Osteoblast (primary cell): ENCODE data around the gene SLC13A5. TPM values are rescaled to one million over a fixed set of nuclear protein-coding genes. Genes with fewer than 3 reads are reported as not detected.

Experiments
- DNase-seq: peaks from one replicate; pipeline ENCODE4 v3.0.0; 2011; ENCODE audit warnings: low spot score, mixed read lengths; ENCODE audit not compliant: insufficient read length; ENCODE audit errors: missing footprints
- H2AFZ ChIP-seq: 2 replicates; pipeline ENCODE4 v1.6.0; 2011; ENCODE audit warnings: mild to moderate bottlenecking, low read length
- H3K27ac ChIP-seq: 2 replicates; pipeline ENCODE4 v1.5.1; 2011; ENCODE audit warnings: mild to moderate bottlenecking, low read depth, low read length, moderate library complexity
- H3K27me3 ChIP-seq: 2 replicates; pipeline ENCODE4 v1.6.0; 2012; ENCODE audit warnings: mild to moderate bottlenecking, control low read depth, inconsistent platforms, low read length, moderate library complexity; ENCODE audit not compliant: insufficient read depth
- H3K36me3 ChIP-seq: 2 replicates; pipeline ENCODE4 v1.5.1; 2011; ENCODE audit warnings: mild to moderate bottlenecking, low read length, control low read depth, moderate library complexity; ENCODE audit not compliant: insufficient read depth
- H3K4me1 ChIP-seq: 2 replicates; pipeline ENCODE4 v1.5.1; 2011; ENCODE audit warnings: mild to moderate bottlenecking, low read length, control low read depth, moderate library complexity; ENCODE audit not compliant: insufficient read depth
- H3K4me2 ChIP-seq: 2 replicates; pipeline ENCODE4 v1.6.0; 2011; ENCODE audit warnings: mild to moderate bottlenecking, low read length; ENCODE audit not compliant: insufficient read depth
- H3K4me3 ChIP-seq: fragments of 200-600 bp; sonication (generic); 3 replicates; pipeline ENCODE4 v1.5.1; 2012; ENCODE audit warnings: mild to moderate bottlenecking, low read length, inconsistent platforms; ENCODE audit not compliant: insufficient read depth
- H3K79me2 ChIP-seq: 2 replicates; pipeline ENCODE4 v1.6.0; 2012; ENCODE audit warnings: mild to moderate bottlenecking, low read length, control low read depth, inconsistent platforms; ENCODE audit not compliant: insufficient read depth
- H3K9me3 ChIP-seq: 2 replicates; pipeline ENCODE4 v1.5.1; 2011; ENCODE audit warnings: low read depth, low read length, control low read depth
- H4K20me1 ChIP-seq: 2 replicates; pipeline ENCODE4 v1.6.0; 2012; ENCODE audit warnings: mild to moderate bottlenecking, low read length, control low read depth; ENCODE audit not compliant: insufficient read depth
- CTCF ChIP-seq: IDR thresholded peaks from 2 replicates; pipeline ENCODE4 v1.5.1; 2011; ENCODE audit warnings: mild to moderate bottlenecking, low read depth, low read length, moderate library complexity; ENCODE audit errors: extremely low read depth
- total RNA-seq: library from RNA; depleted of rRNA; stranded (reverse); fragments of >200 nt; gene quantifications from 2 replicates; pipeline ENCODE4 v1.2.3, GENCODE V29; 2012

The SLC13A5 gene
- total RNA-seq, 1 donor: not detected

GRCh38 chr17:6711681-6712057 lies 1.5 kb downstream of the SLC13A5 start:
- Histone ChIP-seq H3K9me3 (no peaks in the 10 kb centered on the region), H4K20me1 (no peaks in the 10 kb centered on the region), H3K4me2 (no peak overlapping the region), H3K4me1 (no peaks in the 10 kb centered on the region), H3K79me2 (no peaks in the 10 kb centered on the region), H2AFZ (no peak overlapping the region), H3K27ac (no peak overlapping the region), H3K27me3 (peaks cover 44% of the 10 kb centered on the region), H3K36me3 (no peaks in the 10 kb centered on the region), H3K4me3 (no peak overlapping the region)
- no peak for DNase-seq
- no peak for TF ChIP-seq CTCF

- H3K9me3 ChIP-seq: no peaks in the 10 kb centered on the region
- no peak overlapping the region for H3K4me3 ChIP-seq
- H2AFZ ChIP-seq: no peak overlapping the region
- no peaks in the 10 kb centered on the region for H4K20me1 ChIP-seq
- no peaks in the 10 kb centered on the region for H3K36me3 ChIP-seq
- DNase-seq: no peak
- no peaks in the 10 kb centered on the region for H3K79me2 ChIP-seq
- no peak overlapping the region for H3K27ac ChIP-seq
- no peak overlapping the region for H3K4me2 ChIP-seq
- no peak for TF ChIP-seq CTCF
- H3K27me3 ChIP-seq: peaks cover 48% of the 10 kb centered on the region
- H3K4me1 ChIP-seq: no peaks in the 10 kb centered on the region
Observed at GRCh38 chr17:6711081-6711674, 2.0 kb downstream of the SLC13A5 start.

- no peaks in the 10 kb centered on the region for H3K4me1 ChIP-seq
- H3K36me3 ChIP-seq: no peaks in the 10 kb centered on the region
- no peaks in the 10 kb centered on the region for H4K20me1 ChIP-seq
- peaks cover 48% of the 10 kb centered on the region for H3K27me3 ChIP-seq
- H3K79me2 ChIP-seq: no peaks in the 10 kb centered on the region
- no peak for TF ChIP-seq CTCF
- H2AFZ ChIP-seq: no peak overlapping the region
- H3K27ac ChIP-seq: no peak overlapping the region
- H3K9me3 ChIP-seq: no peaks in the 10 kb centered on the region
- no peak for DNase-seq
- no peak overlapping the region for H3K4me2 ChIP-seq
- H3K4me3 ChIP-seq: no peak overlapping the region
Observed at GRCh38 chr17:6710317-6710716, 2.9 kb downstream of the SLC13A5 start.

GRCh38 chr17:6708357-6708961 lies 4.7 kb downstream of the SLC13A5 start:
- Histone ChIP-seq H3K9me3 (no peaks in the 10 kb centered on the region), H3K79me2 (no peaks in the 10 kb centered on the region), H4K20me1 (no peaks in the 10 kb centered on the region), H3K4me2 (no peak overlapping the region), H3K27me3 (peaks cover 41% of the 10 kb centered on the region), H3K4me3 (no peak overlapping the region), H3K36me3 (no peaks in the 10 kb centered on the region), H3K27ac (no peak overlapping the region), H2AFZ (no peak overlapping the region), H3K4me1 (no peaks in the 10 kb centered on the region)
- TF ChIP-seq CTCF: no peak
- DNase-seq: no peak
